ENCODE measurements around the gene ACTR3. TPM values are rescaled to one million over a fixed set of nuclear protein-coding genes. Genes with fewer than 3 reads are reported as not detected.

Gene ACTR3
- total and polyA plus RNA-seq, 2 of the 4 experiments (the other 2 are of a cell fraction): 246 to 307 TPM

DNA sequence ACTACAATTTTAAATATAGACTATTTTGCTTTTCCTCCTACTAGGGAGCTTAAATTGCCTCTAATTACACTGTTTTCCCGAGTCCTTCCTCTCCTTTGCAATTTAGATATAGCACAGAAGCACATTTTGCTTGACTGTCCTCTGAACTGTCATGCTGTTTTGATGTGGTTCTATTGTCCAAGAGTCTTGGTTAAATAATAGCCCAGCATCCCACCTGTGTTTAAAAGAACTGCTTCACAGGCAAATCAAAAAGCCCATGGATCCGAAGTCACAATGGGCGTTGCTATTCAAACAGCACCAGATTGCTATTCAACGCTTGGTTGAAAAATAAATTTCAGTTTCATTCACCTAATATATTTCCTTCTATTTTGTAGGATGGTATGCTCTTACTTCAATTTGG lies 22.3 kb upstream of the ACTR3 start:
- Histone ChIP-seq H3K56ac (ENCODE audit: extremely low read depth, insufficient read depth, low read length) (no peak overlapping the region), H3K9me3 (ENCODE audit: control insufficient read depth, insufficient read depth, low read length) (no peaks in the 10 kb centered on the region), H3K4me3 (ENCODE audit: insufficient read depth, low read depth, low read length) (no peak overlapping the region), H3K18ac (ENCODE audit: low read depth, low read length) (no peak overlapping the region), H3K4me2 (ENCODE audit: low read depth, low read length) (no peak overlapping the region), H4K91ac (ENCODE audit: insufficient read depth, low read depth, low read length) (no peak overlapping the region), H4K8ac (ENCODE audit: low read depth in 2 of 2, low read length in 2 of 2) (no peak overlapping the region), H2AFZ (replicated peaks; ENCODE audit: low read length, poor library complexity) (no peak overlapping the region), H3K9ac (ENCODE audit: low read depth, low read length) (no peak overlapping the region), H4K5ac (ENCODE audit: low read depth, low read length) (no peak overlapping the region), H3K4me1 (ENCODE audit: control insufficient read depth, insufficient read depth, low read length) (peaks cover 4% of the 10 kb centered on the region; the same call in 1 of the 2 replicates), H2BK120ac (ENCODE audit: low read depth, low read length) (no peak overlapping the region), H3K14ac (replicated peaks; ENCODE audit: low read depth, low read length) (no peak overlapping the region), H3K9me1 (ENCODE audit: insufficient read depth, low read length) (no peaks in the 10 kb centered on the region), H3K79me1 (ENCODE audit: low read depth in 1 of 2, low read length in 2 of 2) (no peaks in the 10 kb centered on the region), H3K23ac (ENCODE audit: low read depth, low read length) (no peak overlapping the region), H2BK5ac (ENCODE audit: low read depth, low read length, poor library complexity, severe bottlenecking) (no peak overlapping the region), H2AK5ac (ENCODE audit: low read depth, low read length) (no peak overlapping the region), H3K27ac (ENCODE audit: insufficient read depth, low read length) (no peak overlapping the region), H4K20me1 (ENCODE audit: insufficient read depth, low read length) (no peaks in the 10 kb centered on the region), H2BK20ac (ENCODE audit: low read depth, low read length) (no peak overlapping the region), H3K4ac (ENCODE audit: low read depth, low read length) (no peak overlapping the region), H2AK9ac (replicated peaks; ENCODE audit: low read depth, low read length, poor library complexity) (no peak overlapping the region), H3K36me3 (ENCODE audit: control insufficient read depth, insufficient read depth, low read length) (no peaks in the 10 kb centered on the region), H3K27me3 (ENCODE audit: control insufficient read depth, insufficient read depth, low read length) (no peaks in the 10 kb centered on the region), H2BK15ac (ENCODE audit: low read depth, low read length) (no peak overlapping the region)
- POLR2A ChIA-PET (ENCODE audit: unreplicated experiment): interaction anchor here (0.6 kb wide), 1 partner anchor 28 kb away, joined by 4 read pairs; no protein-coding TSS in a partner anchor
- no peak for DNase-seq
- ATAC-seq (ENCODE audit: low read depth): no peak
- CTCF ChIA-PET: no interaction called here
- dilution Hi-C loops (cut with HindIII; ENCODE audit: low sequenced_read_pairs, unreplicated experiment) (no loop called here), intact Hi-C loops (cut with micrococcal nuclease) (no loop called here), in situ Hi-C loops (cut with MboI; ENCODE audit: low sequenced_read_pairs) (no loop called here)
- TF ChIP-seq FOS (IDR thresholded peaks at IDR 0.05; ENCODE audit: low read depth, low read length) (no peak), RFX5 (IDR thresholded peaks at IDR 0.05; ENCODE audit: low read depth, low read length) (no peak), MXI1 (IDR thresholded peaks at IDR 0.05; ENCODE audit: borderline replicate concordance, low read depth, low read length) (no peak), MAFK (IDR thresholded peaks at IDR 0.05; ENCODE audit: low read depth, low read length) (no peak), RCOR1 (IDR thresholded peaks at IDR 0.05; ENCODE audit: insufficient replicate concordance, low read length) (no peak), CEBPB (IDR thresholded peaks at IDR 0.05; ENCODE audit: low read depth, low read length) (no peak), POLR2A (IDR thresholded peaks at IDR 0.05; ENCODE audit: low read depth, low read length) (no peak), CHD1 (IDR thresholded peaks at IDR 0.05; ENCODE audit: low read depth, low read length) (no peak), MAZ (IDR thresholded peaks at IDR 0.05; ENCODE audit: borderline replicate concordance, low read depth, low read length) (no peak), BHLHE40 (IDR thresholded peaks at IDR 0.05; ENCODE audit: low read depth, low read length) (no peak), RAD21 (IDR thresholded peaks at IDR 0.05; ENCODE audit: low read length) (no peak)
- TF ChIP-seq, protein P1, sequence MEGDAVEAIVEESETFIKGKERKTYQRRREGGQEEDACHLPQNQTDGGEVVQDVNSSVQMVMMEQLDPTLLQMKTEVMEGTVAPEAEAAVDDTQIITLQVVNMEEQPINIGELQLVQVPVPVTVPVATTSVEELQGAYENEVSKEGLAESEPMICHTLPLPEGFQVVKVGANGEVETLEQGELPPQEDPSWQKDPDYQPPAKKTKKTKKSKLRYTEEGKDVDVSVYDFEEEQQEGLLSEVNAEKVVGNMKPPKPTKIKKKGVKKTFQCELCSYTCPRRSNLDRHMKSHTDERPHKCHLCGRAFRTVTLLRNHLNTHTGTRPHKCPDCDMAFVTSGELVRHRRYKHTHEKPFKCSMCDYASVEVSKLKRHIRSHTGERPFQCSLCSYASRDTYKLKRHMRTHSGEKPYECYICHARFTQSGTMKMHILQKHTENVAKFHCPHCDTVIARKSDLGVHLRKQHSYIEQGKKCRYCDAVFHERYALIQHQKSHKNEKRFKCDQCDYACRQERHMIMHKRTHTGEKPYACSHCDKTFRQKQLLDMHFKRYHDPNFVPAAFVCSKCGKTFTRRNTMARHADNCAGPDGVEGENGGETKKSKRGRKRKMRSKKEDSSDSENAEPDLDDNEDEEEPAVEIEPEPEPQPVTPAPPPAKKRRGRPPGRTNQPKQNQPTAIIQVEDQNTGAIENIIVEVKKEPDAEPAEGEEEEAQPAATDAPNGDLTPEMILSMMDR (conservative IDR thresholded peaks at IDR 0.05; ENCODE audit: low read depth, low read length): no peak
- TF ChIP-seq, protein P2, sequence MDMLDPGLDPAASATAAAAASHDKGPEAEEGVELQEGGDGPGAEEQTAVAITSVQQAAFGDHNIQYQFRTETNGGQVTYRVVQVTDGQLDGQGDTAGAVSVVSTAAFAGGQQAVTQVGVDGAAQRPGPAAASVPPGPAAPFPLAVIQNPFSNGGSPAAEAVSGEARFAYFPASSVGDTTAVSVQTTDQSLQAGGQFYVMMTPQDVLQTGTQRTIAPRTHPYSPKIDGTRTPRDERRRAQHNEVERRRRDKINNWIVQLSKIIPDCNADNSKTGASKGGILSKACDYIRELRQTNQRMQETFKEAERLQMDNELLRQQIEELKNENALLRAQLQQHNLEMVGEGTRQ (IDR thresholded peaks at IDR 0.05; ENCODE audit: low read depth, low read length): no peak
- BruUV-seq (replicated peaks): no TSS peak
- no CpG with 5 or more reads among the region's 4 CpGs for WGBS, 2 experiments (ENCODE audit: extremely low coverage in 2 of 2, insufficient read length in 1 of 2)
